ENCODE results near the gene OFD1. TPM values are rescaled to one million over a fixed set of nuclear protein-coding genes. Genes with fewer than 3 reads are reported as not detected.

OFD1 gene
- total and polyA plus RNA-seq, 12 donors = 7.6 to 51.5 (median 9.2) TPM

DNA sequence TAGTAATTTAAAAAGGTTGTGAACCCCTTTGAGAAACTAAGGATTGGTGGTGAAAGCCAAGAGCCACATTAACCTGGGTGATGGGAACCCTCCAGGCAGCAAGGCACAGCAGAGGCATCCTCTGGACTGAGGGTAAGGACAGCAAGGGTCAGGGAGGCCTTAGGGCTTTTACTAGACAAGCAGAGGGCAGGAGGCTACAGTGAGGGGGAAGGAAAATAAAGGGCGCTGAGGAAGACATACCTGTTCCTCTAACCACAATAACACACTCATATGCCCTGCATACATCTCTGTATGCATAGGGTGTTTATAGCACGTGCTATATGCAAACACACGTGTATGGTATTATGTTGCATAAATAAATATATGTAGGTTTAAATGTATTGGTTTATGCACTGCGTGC, 63.6 kb downstream of the OFD1 start:
- Histone ChIP-seq H3K36me3 (no peaks in the 10 kb centered on the region), H3K9me3 (peaks cover 0 to 9% (median 0%) of the 10 kb centered on the region in 11 donors), H3K4me3 (no peak overlapping the region), H3K4me1 (no peaks in the 10 kb centered on the region), H3K27me3 (peaks cover 0 to 23% (median 0%) of the 10 kb centered on the region in 7 donors), H3K27ac (no peak overlapping the region)
- ATAC-seq (no peak), DNase-seq (no peak)
- 95 to 98% methylated on average over 4 of the region's 4 CpGs for WGBS, 2 donors
- TF ChIP-seq CTCF (IDR thresholded peaks at IDR 0.05) = no peak
- intact Hi-C loops (cut with DNase I) = no loop called here

- no peaks in the 10 kb centered on the region for H3K36me3 ChIP-seq
- peaks cover 0 to 36% (median 0%) of the 10 kb centered on the region in 7 donors for H3K27me3 ChIP-seq
- WGBS, 2 donors = 58 to 64% methylated on average over 6 of the region's 6 CpGs
- H3K27ac ChIP-seq = no peak overlapping the region
- H3K4me3 ChIP-seq = no peak overlapping the region
- intact Hi-C loops (cut with DNase I) = no loop called here
- peaks cover 0 to 9% (median 0%) of the 10 kb centered on the region in 11 donors for H3K9me3 ChIP-seq
- ATAC-seq (no peak), DNase-seq (no peak)
- H3K4me1 ChIP-seq = no peaks in the 10 kb centered on the region
- no peak for TF ChIP-seq CTCF (IDR thresholded peaks at IDR 0.05)
Measured at GRCh38 chrX:13803116-13803515, 68.6 kb downstream of the OFD1 start.

DNA sequence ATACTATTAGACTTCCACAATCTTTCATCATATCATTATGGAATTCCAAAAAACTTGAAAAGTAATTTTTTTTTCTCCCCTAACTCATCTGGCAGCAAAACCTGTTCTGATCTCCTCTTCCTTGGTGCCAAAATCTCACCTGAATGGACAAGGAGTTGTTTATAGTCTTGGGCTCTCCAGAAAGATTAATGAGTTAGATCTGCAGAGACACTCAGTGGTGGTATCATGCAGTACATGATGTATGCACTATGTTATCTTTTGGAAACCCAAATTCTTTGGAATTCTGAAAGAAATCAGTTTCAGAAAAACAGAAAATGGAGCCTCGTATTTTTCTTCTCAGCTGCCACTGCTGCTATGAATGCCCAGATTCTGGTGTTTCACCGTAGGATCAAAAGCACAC, 70.7 kb downstream of the OFD1 start:
- peaks cover 0 to 48% (median 0%) of the 10 kb centered on the region in 7 donors for H3K27me3 ChIP-seq
- DNase-seq = no peak
- no peaks in the 10 kb centered on the region for H3K4me1 ChIP-seq
- peaks cover 0 to 3% (median 0%) of the 10 kb centered on the region in 11 donors for H3K9me3 ChIP-seq
- intact Hi-C loops (cut with DNase I) = no loop called here
- TF ChIP-seq CTCF (IDR thresholded peaks at IDR 0.05) = peak in 4 of 9 donors; percentile 5 to 24 (median 15)
- H3K36me3 ChIP-seq = no peaks in the 10 kb centered on the region
- no peak overlapping the region for H3K27ac ChIP-seq
- WGBS, 2 donors = 81 to 86% methylated on average over 2 of the region's 2 CpGs
- no peak for ATAC-seq
- no peak overlapping the region for H3K4me3 ChIP-seq

DNA sequence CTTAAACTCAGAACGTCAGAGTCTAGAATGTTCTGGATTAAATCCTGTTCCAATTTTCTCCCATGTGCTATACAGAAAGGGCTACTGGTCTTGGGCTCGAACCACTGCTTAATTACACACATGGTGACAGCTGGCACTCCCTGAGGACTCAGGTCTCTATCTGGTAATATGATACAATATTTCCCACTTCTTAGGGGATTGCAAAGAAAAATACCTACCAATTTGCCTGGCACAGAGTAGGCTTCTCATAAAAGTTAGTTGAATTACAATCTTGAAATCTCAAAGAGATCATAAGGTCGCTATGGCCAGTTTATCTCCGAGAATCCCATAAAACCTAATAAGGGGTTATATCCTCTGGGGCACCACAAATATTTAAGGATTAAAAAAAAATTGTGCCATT, 73.7 kb downstream of the OFD1 start:
- no peaks in the 10 kb centered on the region for H3K4me1 ChIP-seq
- no peak for ATAC-seq
- 58 to 69% methylated on average over 4 of the region's 4 CpGs for WGBS, 2 donors

More for the DNA sequence above, 73.7 kb downstream of the OFD1 start:
- Histone ChIP-seq H3K9me3 (no peaks in the 10 kb centered on the region), H3K27ac (no peak overlapping the region), H3K27me3 (peaks cover 0 to 55% (median 0%) of the 10 kb centered on the region in 7 donors), H3K36me3 (no peaks in the 10 kb centered on the region), H3K4me3 (no peak overlapping the region)
- TF ChIP-seq CTCF (IDR thresholded peaks at IDR 0.05) = no peak
- DNase-seq = no peak
- intact Hi-C loops (cut with DNase I) = no loop called here
